Adipose tissue (tissue), 3 donors: ENCODE results near the gene ACER3. TPM values are rescaled to one million over a fixed set of nuclear protein-coding genes. Genes with fewer than 3 reads are reported as not detected.
"Not testable (repeated sequence)": the region's sequence is repeated elsewhere in the genome, so short reads cannot be mapped to it uniquely, and the experiment has no call there.

Experiments
- H3K27ac ChIP-seq: one replicate; pipeline ENCODE4 v1.5.1; 2013; ENCODE audit warnings: low read depth, low read length
- WGBS, 3 donors: extraction: QIAGEN DNeasy Blood & Tissue Kit; methylation state at CpG; one replicate each; pipeline ENCODE4 v1.1.7; 2013; 5-methylcytosine and 5-hydroxymethylcytosine counted together
- polyA plus RNA-seq, 3 donors: library from polyadenylated mRNA; stranded (reverse); fragments of 200-250 nt; gene quantifications; one replicate each; pipeline ENCODE4 v1.2.3, GENCODE V29; 2013
- donor health status: healthy with polysubstance abuse.
- donor health status: Bipolar disorder and iron deficiency.
- donor health status: healthy.

ACER3 gene
- polyA plus RNA-seq, 3 donors: 3.4 to 12.7 (median 7.1) TPM

GRCh38 chr11:77014669-77015068 lies 154.0 kb downstream of the ACER3 start:
- H3K27ac ChIP-seq: no peak overlapping the region
- 94 to 99% (median 95%) methylated on average over 2 of the region's 2 CpGs for WGBS, 3 donors

- not testable (repeated sequence) for H3K27ac ChIP-seq
- WGBS, 3 donors: 86 to 92% (median 88%) methylated on average over 2 of the region's 2 CpGs
Measured at GRCh38 chr11:77018396-77018924, 157.7 kb downstream of the ACER3 start.

- no peak overlapping the region for H3K27ac ChIP-seq
- WGBS, 3 donors: 77 to 91% (median 80%) methylated on average over 2 of the region's 2 CpGs
Measured at GRCh38 chr11:77019976-77020595, 159.4 kb downstream of the ACER3 start.

GRCh38 chr11:77020734-77021133 lies 160.0 kb downstream of the ACER3 start:
- WGBS, 3 donors: 90 to 96% (median 95%) methylated on average over 2 of the region's 2 CpGs
- H3K27ac ChIP-seq: no peak overlapping the region

- no peak overlapping the region for H3K27ac ChIP-seq
Measured at GRCh38 chr11:77024745-77025144, 164.0 kb downstream of the ACER3 start.

GRCh38 chr11:77026221-77026620 lies 165.5 kb downstream of the ACER3 start:
- 39 to 97% (median 90%) methylated on average over 3 of the region's 3 CpGs for WGBS, 3 donors
- no peak overlapping the region for H3K27ac ChIP-seq

GRCh38 chr11:77026743-77027142 lies 166.0 kb downstream of the ACER3 start:
- no peak overlapping the region for H3K27ac ChIP-seq
- 90 to 92% (median 90%) methylated on average over 2 of the region's 2 CpGs for WGBS, 3 donors

- no peak overlapping the region for H3K27ac ChIP-seq
- 78 to 91% (median 86%) methylated on average over 1 of the region's 1 CpG for WGBS, 3 donors
Measured at GRCh38 chr11:77027275-77027674, 166.6 kb downstream of the ACER3 start.

GRCh38 chr11:77029829-77030228 lies 169.1 kb downstream of the ACER3 start:
- no peak overlapping the region for H3K27ac ChIP-seq
- 69 to 77% (median 75%) methylated on average over 7 of the region's 7 CpGs for WGBS, 3 donors

- WGBS, 3 donors: 79 to 88% (median 84%) methylated on average over 12 of the region's 12 CpGs
- no peak overlapping the region for H3K27ac ChIP-seq
Measured at GRCh38 chr11:77030834-77031414, 170.2 kb downstream of the ACER3 start.

- H3K27ac ChIP-seq: no peak overlapping the region
- WGBS, 3 donors: 89 to 96% (median 91%) methylated on average over 3 of the region's 3 CpGs
Measured at GRCh38 chr11:77031599-77031998, 170.9 kb downstream of the ACER3 start.

GRCh38 chr11:77035039-77035438 lies 174.3 kb downstream of the ACER3 start:
- H3K27ac ChIP-seq: no peak overlapping the region
- WGBS, 3 donors: 66 to 85% (median 67%) methylated on average over 2 of the region's 2 CpGs

- 29 to 42% (median 31%) methylated on average over 5 of the region's 5 CpGs for WGBS, 3 donors
- no peak overlapping the region for H3K27ac ChIP-seq
Measured at GRCh38 chr11:77035580-77035979, 174.9 kb downstream of the ACER3 start.

- 24 to 79% (median 69%) methylated on average over 5 of the region's 5 CpGs for WGBS, 3 donors
- no peak overlapping the region for H3K27ac ChIP-seq
Measured at GRCh38 chr11:77036398-77036797, 175.7 kb downstream of the ACER3 start.

- 83 to 87% (median 85%) methylated on average over 10 of the region's 10 CpGs for WGBS, 3 donors
- no peak overlapping the region for H3K27ac ChIP-seq
Measured at GRCh38 chr11:77037057-77037456, 176.3 kb downstream of the ACER3 start.

GRCh38 chr11:77038029-77038824 lies 177.5 kb downstream of the ACER3 start:
- no peak overlapping the region for H3K27ac ChIP-seq
- WGBS, 3 donors: 81 to 88% (median 81%) methylated on average over 10 of the region's 10 CpGs

- WGBS, 3 donors: 73 to 80% (median 74%) methylated on average over 16 of the region's 16 CpGs
- no peak overlapping the region for H3K27ac ChIP-seq
Measured at GRCh38 chr11:77038825-77039326, 178.2 kb downstream of the ACER3 start.

- WGBS, 3 donors: 12 to 18% (median 16%) methylated on average over 93 to 109 of the region's 109 CpGs
- no peak overlapping the region for H3K27ac ChIP-seq
Measured at GRCh38 chr11:77039491-77040400, 179.0 kb downstream of the ACER3 start.
